ENCODE measurements around the gene GRB10. TPM values are rescaled to one million over a fixed set of nuclear protein-coding genes. Genes with fewer than 3 reads are reported as not detected.
A peak's percentile ranks its signal among the peaks of the same experiment; 100 is the strongest.
"Not testable (repeated sequence)": the region's sequence is repeated elsewhere in the genome, so short reads cannot be mapped to it uniquely, and the experiment has no call there.

Gene GRB10
- total and polyA plus RNA-seq, 11 donors = 14.7 to 38.2 (median 28.0) TPM

GRCh38 chr7:50738932-50739331, 43.8 kb downstream of the GRB10 start:
- no peak for TF ChIP-seq POLR2A (IDR thresholded peaks at IDR 0.05)
- no peak for TF ChIP-seq CTCF (IDR thresholded peaks at IDR 0.05)
- Histone ChIP-seq H3K27ac (no peak overlapping the region), H3K4me3 (no peak overlapping the region), H3K9me3 (no peaks in the 10 kb centered on the region), H3K36me3 (peaks cover 0 to 4% (median 0%) of the 10 kb centered on the region in 9 donors), H3K27me3 (no peaks in the 10 kb centered on the region), H3K4me1 (peaks cover 0 to 32% (median 7%) of the 10 kb centered on the region in 12 donors)
- DNase-seq = no peak
- 49 to 71% (median 61%) methylated on average over 3 of the region's 3 CpGs for WGBS, 4 donors
- intact Hi-C loops (cut with DNase I) = no loop called here
- no peak for ATAC-seq

GRCh38 chr7:50735836-50736235, 46.9 kb downstream of the GRB10 start:
- H3K4me1 ChIP-seq = peaks cover 0 to 39% (median 19%) of the 10 kb centered on the region in 12 donors
- WGBS, 4 donors = 91 to 94% (median 93%) methylated on average over 8 of the region's 8 CpGs
- H3K36me3 ChIP-seq; ATAC-seq; intact Hi-C loops (cut with DNase I); H3K27me3 ChIP-seq; H3K27ac ChIP-seq; DNase-seq; H3K9me3 ChIP-seq; H3K4me3 ChIP-seq: not testable (repeated sequence)

GRCh38 chr7:50735333-50735732, 47.4 kb downstream of the GRB10 start:
- DNase-seq (no peak), ATAC-seq (no peak)
- intact Hi-C loops (cut with DNase I) = no loop called here
- Histone ChIP-seq H3K9me3 (no peaks in the 10 kb centered on the region), H3K27me3 (no peaks in the 10 kb centered on the region), H3K27ac (no peak overlapping the region), H3K36me3 (peaks cover 0 to 7% (median 0%) of the 10 kb centered on the region in 9 donors), H3K4me1 (peaks cover 0 to 44% (median 25%) of the 10 kb centered on the region in 12 donors), H3K4me3 (no peak overlapping the region)
- TF ChIP-seq POLR2A (IDR thresholded peaks at IDR 0.05) = no peak
- TF ChIP-seq CTCF (IDR thresholded peaks at IDR 0.05) = no peak

GRCh38 chr7:50734246-50734645, 48.5 kb downstream of the GRB10 start:
- H3K9me3 ChIP-seq = no peaks in the 10 kb centered on the region
- H3K27ac ChIP-seq = no peak overlapping the region
- H3K27me3 ChIP-seq = no peaks in the 10 kb centered on the region
- WGBS, 4 donors = 92 to 98% (median 97%) methylated on average over 8 of the region's 8 CpGs
- TF ChIP-seq POLR2A (IDR thresholded peaks at IDR 0.05) (no peak), CTCF (IDR thresholded peaks at IDR 0.05) (no peak)
- no peak overlapping the region for H3K4me3 ChIP-seq
- no peak for ATAC-seq
- H3K36me3 ChIP-seq = peaks cover 0 to 7% (median 0%) of the 10 kb centered on the region in 9 donors
- intact Hi-C loops (cut with DNase I) = loop anchor here in 2 of 10 donors (5.0 kb wide), 2 partner anchors 38 to 48 kb away; partner anchors contain the start of gene GRB10 (in 1 of the 2)
- H3K4me1 ChIP-seq = peaks cover 0 to 45% (median 30%) of the 10 kb centered on the region in 12 donors
- DNase-seq = no peak

GRCh38 chr7:50733552-50733951, 49.1 kb downstream of the GRB10 start:
- ATAC-seq = peak in 1 of 4 donors; percentile 17
- Histone ChIP-seq H3K4me3 (no peak overlapping the region), H3K9me3 (no peaks in the 10 kb centered on the region), H3K27me3 (no peaks in the 10 kb centered on the region), H3K36me3 (peaks cover 0 to 7% (median 0%) of the 10 kb centered on the region in 9 donors), H3K27ac (no peak overlapping the region), H3K4me1 (peaks cover 0 to 50% (median 34%) of the 10 kb centered on the region in 12 donors)
- 81 to 84% (median 82%) methylated on average over 5 of the region's 5 CpGs for WGBS, 4 donors
- DNase-seq = no peak
- no peak for TF ChIP-seq CTCF (IDR thresholded peaks at IDR 0.05)
- TF ChIP-seq POLR2A (IDR thresholded peaks at IDR 0.05) = no peak
- intact Hi-C loops (cut with DNase I) = loop anchor here in 2 of 10 donors (5.0 kb wide), 2 partner anchors 39 to 49 kb away; partner anchors contain the start of gene GRB10 (in 1 of the 2)
